ENCODE measurements around the gene CLCN7.

Gene CLCN7

DNA sequence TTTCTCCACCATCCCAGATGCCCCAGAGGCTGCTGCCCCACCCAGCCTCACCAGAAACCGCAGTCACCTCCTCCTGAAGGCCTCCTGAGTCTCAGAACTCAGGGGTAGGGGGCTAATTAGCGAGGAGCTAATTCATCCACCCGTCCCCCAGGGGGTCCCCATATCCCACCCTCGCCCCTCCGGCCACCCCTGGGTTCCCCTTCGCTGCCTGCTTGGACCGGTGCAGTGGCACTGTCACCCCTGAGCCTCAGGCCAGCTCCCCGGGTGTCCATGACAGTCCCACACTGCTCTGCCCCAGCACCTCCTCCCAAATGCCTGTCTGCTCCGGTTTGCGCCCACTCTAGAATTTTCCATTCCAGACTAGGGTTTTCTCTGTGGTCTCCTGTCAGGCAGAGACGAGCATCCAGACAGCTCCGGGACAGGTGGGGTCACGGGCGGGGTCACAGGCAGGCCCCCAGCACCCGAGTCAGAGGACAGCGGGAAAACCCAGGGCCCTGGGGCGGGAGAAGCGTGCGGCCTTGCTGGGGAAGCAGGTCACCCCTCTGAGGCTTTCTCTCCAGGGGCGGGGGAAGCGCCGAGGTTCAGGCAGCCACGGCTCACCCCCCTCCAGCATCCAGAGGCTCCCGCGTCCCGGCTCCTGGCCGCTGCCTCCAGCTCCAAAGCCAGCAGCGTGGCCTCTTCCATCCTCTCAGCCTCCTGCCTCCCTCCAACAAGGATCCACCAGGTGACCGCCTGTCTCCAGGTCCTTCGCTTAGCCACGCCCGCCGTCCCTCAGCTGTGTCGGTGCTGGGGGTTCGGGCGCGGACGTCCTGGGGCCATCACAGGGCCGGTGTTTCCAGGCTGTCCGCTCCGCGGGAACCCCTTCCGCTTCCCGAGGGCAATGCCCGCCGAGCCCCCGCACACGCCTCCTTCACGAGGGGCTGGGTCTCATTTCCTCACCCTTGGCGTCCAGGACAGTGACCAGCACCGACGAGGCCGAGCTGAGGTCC lies 47.1 kb downstream of the CLCN7 start:
- DNase-seq, result no peak

DNA sequence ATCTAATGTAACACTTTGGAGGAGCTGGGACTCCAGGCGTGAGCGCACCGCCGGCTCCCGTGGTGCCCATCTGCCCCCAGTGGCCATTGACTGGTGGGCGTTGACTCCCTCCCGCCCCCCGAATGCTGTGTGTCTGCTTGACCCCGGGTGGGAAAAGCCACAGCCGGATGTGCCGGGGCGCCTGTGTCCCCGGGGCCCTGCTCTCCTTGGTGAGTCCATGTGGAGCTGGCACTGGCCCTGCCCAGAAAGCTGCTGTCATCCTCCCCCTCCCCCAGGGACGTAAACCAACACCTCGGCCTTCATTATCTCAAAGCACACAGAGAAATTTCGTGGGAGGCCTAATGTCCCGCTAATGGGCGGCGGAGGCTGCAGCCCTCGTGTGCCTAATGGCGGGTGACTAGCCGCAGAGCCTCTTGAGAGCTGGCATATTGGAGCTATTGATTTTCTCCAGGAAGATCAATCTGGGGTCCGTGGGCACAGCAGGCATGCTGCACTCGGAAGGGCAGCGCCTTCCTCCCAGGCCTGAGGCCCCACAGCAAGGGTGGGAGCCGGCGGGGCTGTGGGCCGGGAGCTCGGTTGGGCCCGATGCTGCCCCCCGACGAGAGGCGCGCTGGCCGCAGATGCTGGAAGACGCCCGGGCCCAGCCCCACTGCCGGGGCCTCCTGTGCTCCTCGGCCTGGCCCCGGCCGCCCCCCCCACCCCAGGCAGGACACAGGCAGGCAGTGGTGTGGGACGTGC lies 47.9 kb downstream of the CLCN7 start:
- DNase-seq, result no peak

DNA sequence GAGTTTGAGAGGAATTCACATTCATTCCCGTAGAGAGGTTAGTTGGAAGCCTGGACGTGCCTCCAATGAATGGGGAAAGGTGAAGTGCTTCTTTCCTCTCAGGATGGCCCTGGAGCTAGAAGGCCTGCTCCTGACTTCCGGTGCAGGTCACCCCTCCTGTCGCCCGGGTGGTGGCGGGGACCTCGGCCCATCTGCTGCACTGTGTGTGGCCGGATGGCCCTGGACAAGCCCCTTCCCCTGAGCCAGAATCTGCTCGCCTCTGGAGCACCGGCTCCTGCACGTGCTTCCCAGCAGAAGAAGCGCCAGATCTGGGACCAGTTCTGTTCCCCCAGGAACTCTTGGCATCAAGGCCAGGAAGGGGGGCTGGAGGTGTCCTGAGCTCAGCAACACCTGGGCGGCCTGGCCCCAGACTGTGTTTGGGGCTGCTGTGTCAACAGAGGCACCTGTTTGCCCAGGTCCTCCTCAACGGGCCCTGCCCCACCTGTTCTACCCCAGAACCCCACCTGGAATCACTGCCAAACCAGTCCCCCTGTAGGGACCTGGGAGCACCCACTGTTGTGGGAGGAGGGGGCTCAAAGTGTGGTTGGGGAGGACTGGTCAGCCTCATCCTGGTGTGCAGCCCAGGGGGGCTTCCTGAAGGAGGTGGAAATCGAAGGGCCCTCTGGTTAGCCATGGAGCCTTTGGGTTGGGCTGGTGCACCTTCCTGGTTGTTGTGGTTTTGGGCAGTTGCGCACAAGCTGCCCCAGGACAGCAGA lies 49.0 kb downstream of the CLCN7 start:
- no peak for DNase-seq

DNA sequence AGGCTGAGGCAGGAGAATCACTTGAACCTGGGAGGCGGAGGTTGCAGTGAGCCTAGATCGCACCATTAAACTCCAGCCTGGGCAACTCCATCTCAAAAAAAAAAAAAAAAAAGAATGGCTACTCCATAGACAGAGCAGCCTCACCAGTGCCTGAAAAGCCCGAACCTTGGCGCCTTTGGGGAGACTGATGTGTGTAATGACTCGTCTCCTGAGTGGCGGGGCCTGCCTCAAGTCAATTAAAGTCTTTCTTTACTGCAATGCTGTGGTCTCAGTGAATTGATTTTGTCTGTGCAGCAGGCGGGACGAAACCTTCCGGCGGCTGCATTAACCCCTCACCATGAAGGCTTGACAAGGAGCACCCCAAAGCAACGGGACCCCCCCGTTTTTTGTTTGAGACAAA lies 50.8 kb downstream of the CLCN7 start:
- no peak for DNase-seq

DNA sequence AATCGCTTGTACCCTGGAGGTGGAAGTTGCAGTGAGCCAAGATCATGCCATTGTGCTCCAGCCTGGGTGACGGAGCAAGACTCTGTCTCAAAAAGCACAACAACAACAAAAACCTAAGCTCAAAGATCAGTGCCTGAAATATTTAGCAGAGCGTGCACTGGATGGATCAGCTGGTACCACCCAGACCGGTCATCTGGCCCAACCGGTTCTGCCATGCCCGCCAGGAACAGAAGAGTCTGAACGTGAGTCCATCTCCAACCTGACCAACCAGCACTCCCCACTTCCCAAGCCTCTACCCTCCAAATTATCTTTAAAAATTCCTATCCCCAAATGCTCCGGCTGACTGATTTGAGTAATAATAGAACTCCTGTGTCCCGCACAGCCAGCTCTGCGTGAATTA lies 52.8 kb downstream of the CLCN7 start:
- no peak for DNase-seq

DNA sequence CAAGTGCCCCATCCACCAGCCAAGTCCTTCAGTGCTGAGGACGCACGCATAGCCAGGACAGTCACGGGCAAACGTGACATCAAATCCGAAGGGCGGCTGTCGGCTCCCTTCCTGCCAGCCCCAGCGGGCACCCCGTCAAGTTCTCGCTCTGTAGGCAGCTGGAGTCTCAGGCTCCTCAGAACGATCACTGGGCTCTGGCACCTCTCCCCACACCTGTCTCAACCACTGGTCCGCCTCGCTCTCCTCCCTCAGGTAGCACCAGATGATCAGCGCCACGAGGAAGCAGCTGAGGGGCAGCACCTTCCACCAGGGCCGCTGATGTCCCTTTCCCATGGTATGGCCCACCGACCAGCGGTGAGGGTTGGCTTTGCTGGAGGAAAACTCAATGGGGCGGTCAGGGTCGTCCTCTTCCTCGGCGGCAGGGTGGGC lies 54.7 kb downstream of the CLCN7 start:
- DNase-seq, result no peak

DNA sequence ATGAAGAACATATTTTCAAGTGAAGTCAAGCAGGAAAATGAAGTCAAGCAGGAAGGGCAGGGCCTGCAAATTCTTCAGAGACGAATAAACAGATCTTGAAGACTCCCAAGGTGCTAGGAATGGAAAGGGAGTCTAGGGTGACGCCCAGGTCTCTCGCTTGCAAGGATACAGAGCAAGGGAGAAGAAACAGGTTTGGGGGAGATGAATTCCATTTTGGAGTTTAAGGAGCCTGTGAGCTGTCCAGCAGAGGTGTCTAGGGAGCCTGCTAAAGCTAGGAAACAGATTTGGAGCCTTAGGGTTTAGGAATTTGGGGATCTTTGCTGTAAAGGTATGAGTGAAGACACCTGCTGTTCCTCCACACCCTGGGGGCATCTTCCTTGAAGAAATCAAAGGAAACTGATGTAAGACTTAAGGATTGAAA lies 58.3 kb downstream of the CLCN7 start:
- DNase-seq, result no peak

DNA sequence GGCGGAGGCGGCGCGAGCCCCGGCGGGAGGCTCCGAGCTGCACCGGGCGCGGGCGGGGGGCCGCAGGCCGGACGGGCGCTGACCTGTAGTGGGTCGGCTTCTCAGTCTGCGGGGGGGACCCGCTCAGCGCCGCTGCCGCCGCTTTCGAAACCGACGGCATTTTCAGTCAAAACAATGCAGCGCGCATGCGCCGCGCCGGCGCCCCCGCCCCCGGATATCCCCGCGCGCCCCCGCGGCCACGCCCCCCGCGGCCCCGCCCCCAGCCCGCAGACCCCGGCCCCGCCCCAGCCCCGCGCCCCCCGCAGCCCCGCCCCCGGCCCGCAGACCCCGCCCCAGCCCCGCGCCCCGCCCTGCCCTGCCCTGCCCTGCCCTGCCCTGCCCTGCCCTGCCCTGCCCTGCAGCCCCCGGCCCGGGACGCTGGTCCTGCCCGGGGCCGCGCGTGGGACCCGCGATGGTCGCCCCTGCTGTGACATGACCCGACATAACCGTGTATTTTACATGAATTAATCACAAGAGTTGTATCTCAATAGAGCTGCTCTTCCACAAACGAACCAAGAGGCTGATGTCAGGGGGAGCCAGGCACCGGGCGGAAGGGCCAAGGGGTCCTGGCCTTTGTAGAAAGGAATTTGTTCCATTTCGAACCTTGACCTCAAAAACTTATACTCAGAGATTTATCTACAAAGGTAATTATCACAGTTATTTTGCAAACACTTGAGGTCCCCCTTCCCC lies 60.1 kb downstream of the CLCN7 start, which contains the start of gene UNKL:
Gene UNKL (minus strand): TSS at position 173 of the 729 bp plus-strand sequence. CDS start 13 bp downstream, at position 160.
- peak; percentile 66 for DNase-seq

DNA sequence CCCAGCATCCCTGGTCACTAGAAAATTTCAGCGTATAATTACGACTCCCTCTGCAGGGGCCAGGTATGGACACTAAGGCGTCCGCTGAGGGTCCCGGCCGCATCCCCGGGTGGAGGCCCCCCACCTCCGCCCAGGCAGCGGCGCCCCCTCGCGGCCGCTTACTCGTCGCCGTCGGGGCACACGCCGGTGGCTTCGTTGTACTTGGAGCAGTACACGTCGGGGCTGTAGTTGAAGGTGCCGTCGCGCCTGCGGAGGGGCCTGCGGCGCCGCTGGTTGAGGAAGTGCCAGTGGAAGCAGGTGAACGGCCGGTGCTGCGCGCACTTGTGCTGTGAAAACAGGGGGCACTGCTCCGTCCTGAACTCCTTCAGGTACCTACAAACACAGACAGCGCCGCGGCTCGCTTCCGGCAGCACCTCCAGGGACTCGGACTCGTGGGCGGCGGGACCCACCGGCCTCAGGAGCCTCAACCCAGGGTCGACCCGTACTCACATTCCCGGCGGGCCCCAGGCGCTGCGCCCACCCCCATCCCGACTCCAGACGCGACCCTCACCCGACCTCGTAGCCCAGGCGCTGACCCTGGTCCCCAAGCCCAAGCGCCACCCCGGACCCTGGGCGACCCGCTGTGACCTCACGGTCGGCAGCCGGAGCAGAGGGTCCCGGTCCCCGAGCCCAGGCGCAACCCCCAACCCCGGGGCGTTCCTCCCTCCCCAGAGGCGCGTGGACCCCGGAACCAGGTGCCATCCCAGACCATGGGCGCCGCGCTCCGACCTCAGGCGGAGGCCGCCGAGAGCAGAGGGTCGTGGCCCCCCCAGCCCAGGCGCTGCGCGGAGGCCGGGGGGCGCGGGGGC lies 60.9 kb downstream of the CLCN7 start:
- DNase-seq, result peak; percentile 59

DNA sequence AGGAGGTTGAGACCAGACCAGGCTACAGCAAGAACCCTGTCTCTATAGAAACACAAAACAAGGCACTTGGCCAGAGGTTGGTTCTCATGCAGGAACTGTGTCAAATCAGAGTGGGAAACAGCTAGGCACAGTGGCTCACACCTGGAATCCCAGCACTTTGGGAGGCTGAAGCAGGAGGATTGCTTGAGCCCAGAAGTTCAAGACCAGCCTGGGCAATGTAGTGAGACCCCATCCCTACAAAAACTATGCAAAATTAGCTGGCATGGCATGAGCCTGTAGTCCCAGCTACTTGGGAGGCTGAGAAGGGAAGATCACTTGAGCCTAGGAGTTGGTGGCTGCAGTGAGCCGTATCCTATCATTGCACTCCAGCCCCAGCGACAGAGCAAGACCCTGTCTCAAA lies 62.0 kb downstream of the CLCN7 start:
- DNase-seq, result no peak

DNA sequence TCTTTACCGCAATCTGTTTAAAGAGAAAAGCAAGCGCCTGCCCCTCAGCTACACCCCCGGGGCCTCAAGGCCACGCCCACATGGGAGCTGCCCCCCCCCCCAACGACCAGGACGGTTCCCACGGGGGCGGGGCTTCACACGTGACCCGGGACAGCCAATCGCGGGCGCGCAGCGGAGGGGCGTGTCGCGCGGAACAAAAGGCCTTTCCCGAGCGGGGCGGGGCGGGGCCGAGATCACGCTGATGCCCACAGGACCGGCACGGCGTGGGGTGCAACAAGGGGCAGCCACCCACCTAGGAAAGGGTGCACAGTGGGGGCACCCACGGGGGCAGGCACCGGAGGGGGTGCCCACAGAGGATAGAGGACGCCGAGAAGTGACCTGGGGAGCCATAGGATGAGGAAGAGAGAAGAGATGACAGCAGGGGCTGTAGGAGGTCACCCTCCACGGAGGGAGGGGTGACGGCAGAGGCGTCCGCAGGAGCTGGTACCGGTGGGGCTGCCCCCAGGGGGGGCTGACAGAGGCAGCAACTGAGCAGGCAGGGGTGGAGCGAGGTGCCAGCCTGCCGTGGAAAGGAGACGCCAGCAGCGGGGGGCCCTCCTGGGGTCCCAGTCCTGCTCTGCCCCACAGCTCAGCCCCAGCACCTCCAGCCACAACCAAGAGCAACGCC lies 66.5 kb downstream of the CLCN7 start:
- peak; percentile 87 for DNase-seq

DNA sequence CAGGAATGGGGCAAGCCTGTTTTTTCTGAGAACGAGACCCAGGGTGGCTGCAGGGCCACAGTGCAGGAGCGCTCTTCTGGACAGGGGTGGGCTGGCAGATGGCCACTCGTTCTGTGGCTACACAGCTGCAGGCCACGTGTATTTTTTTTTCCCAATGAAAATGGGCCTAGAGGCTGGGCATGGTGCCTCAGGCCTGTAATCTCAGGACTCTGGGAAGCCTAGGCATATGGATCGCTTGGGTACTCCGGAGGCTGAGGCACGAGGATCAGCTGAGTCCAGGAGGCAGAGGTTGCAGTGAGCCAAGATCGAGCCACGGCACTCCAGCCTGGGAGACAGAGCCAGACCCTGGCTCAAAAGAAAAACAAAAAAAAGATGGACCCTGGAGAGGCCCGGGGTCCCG lies 67.1 kb downstream of the CLCN7 start:
- no peak for DNase-seq

DNA sequence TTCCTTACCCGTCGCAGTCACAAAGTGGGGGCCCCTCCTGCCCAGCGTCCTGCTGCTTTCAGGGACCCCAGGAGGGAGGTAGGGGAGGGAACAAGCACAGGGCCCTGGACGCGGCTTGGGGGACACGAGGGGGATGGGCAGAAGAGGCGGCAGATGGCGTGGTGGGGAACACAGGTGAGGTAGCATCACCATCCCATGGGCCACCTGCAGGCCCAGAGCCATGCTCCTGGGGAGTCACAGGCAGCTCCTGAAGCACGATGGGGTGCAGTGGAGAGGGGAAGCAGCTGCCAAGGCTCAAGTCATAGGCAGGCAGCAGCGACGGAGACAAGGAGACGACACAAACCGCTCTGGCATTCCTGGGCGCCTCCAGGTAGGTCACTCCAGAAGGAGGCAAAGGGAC lies 71.1 kb downstream of the CLCN7 start:
- DNase-seq, result no peak

DNA sequence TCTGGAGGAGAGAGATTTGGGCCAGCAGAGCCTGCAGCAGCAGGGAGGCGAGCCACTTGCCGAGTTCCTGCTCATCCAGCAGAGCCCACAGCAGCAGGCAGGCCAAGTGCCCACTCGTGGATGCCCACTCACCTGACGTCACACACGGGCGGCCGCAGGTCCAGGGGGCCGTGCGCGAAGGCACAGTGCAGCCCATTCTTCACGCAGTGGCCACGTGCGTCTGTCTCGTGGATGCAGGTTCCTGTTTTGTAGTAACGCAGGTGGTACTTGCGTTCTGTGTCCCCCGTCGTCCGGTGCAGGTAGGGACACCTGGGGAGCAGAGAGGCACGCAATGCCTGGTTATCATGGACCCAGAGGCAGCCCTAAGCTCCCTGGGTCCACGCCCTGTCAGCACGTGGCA lies 71.8 kb downstream of the CLCN7 start:
- no peak for DNase-seq

DNA sequence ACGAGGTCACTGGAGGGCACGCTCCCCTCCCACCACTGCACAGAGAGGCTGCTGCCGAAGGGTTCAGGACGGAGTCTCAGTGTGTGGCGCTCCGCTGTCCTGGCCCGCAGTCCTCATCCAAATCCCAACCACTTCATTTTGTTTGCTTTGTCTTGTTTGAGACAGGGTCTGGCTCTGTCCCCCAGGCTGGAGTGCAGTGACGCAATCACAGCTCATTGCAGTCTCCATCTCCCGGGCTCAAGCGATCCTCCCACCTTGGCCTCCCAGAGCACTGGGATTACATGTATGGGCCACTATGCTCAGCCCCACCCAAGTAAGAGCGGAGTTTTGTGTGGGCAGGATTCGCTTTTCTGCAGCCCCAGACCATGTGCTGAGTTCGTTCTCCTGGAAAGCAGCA lies 73.1 kb downstream of the CLCN7 start:
- no peak for DNase-seq

DNA sequence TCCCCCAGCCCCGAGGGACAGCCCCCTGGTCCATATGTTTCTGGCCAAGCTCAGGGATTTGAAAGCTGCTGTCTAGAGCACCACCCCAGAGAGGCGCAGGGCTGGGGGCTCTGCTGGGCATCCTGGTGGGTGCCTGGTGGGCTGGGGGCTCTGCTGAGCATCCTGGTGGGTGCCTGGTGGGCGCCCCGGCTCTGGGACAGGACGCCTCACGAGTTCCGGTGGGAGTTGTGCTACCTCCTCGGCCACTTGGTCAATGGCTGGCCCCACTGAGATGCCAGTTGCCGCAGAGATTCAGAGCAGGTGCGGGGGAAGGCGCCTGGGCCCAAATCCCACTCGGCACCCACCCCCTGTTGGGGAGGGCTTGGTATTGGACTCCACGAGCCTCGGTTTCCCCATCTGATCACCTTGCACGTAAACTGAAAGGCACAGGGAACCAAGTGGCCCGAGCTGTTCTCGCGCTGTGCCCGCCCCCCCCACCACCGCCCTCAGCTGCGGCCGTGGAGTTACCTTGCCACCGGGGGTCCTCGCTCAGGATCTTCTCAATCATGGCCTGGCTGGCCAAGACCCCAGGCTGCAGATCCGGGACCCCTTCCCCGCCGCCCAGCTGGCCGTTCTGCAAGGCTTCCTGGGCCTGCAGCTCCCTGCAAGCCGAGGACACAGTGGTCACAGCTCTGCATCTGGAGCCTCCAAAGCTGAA lies 73.6 kb downstream of the CLCN7 start:
- no peak for DNase-seq

DNA sequence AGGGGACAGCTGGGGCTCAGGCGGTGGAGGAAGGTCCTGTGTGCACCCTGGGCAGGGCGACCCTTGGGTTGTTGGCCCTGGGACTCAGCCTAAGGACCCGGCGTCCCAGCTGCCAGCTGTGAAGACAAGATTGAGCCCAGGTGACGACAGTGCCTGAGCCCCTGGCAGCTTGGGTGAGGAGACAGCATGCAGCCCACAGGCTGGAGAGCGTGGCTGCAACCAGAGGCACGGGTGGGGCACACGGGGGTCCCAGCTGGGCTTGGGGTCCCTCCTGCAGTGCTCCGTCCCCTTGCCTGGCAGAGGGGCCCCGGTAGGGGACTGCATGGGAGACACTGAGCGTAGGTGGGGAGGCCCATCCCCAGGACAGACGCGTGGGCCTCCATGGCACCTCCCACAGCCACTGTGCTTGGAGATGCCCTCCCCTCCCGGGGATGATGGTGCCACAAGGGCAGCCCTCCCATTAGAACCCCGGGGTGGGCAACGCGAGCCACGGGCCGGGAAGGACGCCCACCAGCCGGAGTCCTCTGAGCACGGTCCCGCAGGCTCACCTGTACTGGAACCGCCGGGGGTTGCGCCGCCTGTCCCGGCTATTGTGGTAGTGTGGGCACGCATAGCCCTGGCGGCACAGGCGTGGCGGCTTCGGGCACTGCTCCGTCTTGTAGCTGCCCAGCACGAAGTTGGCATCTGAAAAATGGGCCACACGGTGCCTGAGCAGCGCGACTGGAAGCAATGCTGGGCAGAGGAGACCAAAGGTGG lies 75.8 kb downstream of the CLCN7 start:
- no peak for DNase-seq

DNA sequence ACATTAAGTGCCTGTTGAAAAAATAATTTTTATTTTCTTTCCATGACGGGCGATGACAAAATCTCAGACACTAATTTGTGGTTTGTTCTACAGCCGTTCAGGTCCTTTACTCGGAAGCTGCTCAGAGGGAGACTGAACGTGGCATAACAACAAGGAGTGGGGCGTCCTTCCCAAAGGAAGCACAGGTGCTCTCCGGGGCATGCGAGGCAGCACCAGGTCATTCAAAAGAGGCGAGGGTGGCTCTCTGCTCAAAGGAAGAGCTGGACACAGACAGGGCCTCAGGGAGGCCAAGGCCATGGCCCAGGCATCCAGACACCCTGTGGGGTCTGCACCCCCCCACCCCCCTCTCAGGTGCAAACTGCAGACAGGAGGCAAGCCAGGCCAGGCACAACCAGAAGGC lies 76.5 kb downstream of the CLCN7 start:
- no peak for DNase-seq

DNA sequence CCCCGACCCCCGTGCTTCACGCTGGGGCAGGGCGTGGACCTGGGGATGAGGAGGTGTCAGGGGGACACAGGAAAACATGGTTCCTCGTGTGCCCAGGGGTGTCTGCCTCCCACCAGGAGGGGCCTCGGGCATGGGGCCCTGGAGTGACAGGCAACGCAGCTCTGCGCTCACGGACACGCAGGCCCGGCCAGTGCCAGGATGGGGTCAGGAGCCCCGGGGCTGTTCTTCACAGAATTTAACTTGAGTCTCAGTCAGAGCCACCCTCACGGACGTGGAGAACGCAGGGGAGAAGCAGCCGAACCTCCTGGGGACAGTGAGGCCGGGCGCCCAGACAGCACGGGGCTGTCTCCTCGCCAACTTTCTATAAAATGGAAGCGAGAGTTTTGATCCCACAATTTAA lies 77.0 kb downstream of the CLCN7 start:
- no peak for DNase-seq

All from inflammatory macrophage treated with lipopolysaccharide for 4 hours (primary cell).